ENCODE data around the gene AGRN. TPM values are rescaled to one million over a fixed set of nuclear protein-coding genes. Genes with fewer than 3 reads are reported as not detected.
"Not testable (repeated sequence)": the region's sequence is repeated elsewhere in the genome, so short reads cannot be mapped to it uniquely, and the experiment has no call there.

AGRN gene
- total and polyA plus RNA-seq, 5 donors from 2014 or later, result 0.06 to 4.2 (median 0.29) TPM; not detected in 1

DNA sequence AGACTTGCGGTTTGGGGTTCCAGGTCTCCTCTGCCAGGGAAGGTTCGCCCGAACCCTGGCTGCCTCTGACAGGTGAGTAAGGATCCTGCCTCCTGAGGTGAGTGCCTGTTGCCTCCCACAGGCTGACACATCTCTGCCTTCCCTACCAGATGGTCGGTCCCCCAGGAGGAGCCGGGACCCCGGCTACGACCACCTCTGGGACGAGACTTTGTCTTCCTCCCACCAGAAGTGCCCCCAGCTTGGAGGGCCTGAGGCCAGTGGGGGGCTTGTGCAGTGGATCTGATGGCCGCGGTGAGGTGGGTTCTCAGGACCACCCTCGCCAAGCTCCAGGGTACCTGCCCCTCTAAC lies 45.7 kb upstream of the AGRN start:
- Mint-ChIP-seq H3K4me1 (peaks cover 0 to 9% (median 0%) of the 10 kb centered on the region in 4 donors), H3K9me3 (peaks cover 0 to 4% (median 0%) of the 10 kb centered on the region in 7 donors), H3K27ac (no peak overlapping the region), H3K36me3 (no peaks in the 10 kb centered on the region), H3K4me3 (no peak overlapping the region), H3K27me3 (peaks cover 7% of the 10 kb centered on the region)
- H3K36me3 ChIP-seq (ENCODE audit: control insufficient read depth, insufficient read depth, low read length), result no peaks in the 10 kb centered on the region
- DNase-seq (no peak), ATAC-seq (ENCODE audit: low read depth in 2 of 2) (no peak)
- no peak overlapping the region for H3K4me3 ChIP-seq (ENCODE audit: low read depth, low read length)
- no peaks in the 10 kb centered on the region for H3K9me3 ChIP-seq (ENCODE audit: control insufficient read depth in 2 of 2, low read length in 2 of 2)
- H3K4me1 ChIP-seq (ENCODE audit: control insufficient read depth, insufficient read depth, low read length, poor library complexity, severe bottlenecking), result peaks cover 8% of the 10 kb centered on the region
- no peak overlapping the region for H3K27ac ChIP-seq (ENCODE audit: insufficient read depth, low read length, poor library complexity, severe bottlenecking)
- no peaks in the 10 kb centered on the region for H3K27me3 ChIP-seq (ENCODE audit: control insufficient read depth, insufficient read depth, low read length)

DNA sequence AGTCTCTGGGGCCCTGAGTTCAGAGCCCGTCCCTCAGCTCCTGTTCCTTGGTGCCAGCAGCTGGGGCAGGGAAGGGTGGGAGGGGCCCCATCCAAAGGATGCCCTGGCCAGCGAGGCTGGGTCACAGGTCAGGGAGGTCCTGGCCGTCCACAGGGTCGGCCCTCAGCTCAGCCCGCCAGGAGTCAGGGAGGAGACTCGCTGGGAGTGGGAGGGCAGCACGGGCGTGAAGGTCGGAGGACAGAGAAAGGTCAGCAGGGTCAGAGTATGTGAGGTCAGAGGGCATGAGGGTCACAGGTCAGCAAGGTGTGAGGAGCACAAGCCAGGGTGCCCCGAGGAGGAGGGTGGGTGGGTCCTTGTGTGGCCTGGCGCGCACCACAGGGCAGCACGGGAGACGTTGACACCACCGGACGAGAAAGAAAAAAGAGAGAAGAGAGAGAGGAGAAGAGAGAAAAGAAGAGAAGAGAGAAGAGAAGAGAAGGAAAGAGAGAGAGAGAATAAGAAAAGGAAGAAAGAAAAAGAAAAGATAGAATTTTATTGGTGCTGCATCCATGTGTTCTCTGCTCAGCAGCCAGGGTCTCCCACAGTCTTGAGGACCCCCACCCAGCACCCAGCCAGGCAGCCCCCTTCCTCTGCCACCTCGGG lies 45.1 kb upstream of the AGRN start:
- no peak overlapping the region for H3K27ac Mint-ChIP-seq
- peaks cover 8% of the 10 kb centered on the region for H3K4me1 ChIP-seq (ENCODE audit: control insufficient read depth, insufficient read depth, low read length, poor library complexity, severe bottlenecking)
- H3K9me3 Mint-ChIP-seq, result peaks cover 0 to 6% (median 0%) of the 10 kb centered on the region in 7 donors
- peak overlapping the region in 1 of 4 donors; percentile 10 for H3K4me3 Mint-ChIP-seq
- H3K9me3 ChIP-seq (ENCODE audit: control insufficient read depth in 2 of 2, low read length in 2 of 2), result no peaks in the 10 kb centered on the region
- H3K4me1 Mint-ChIP-seq, result peaks cover 0 to 9% (median 0%) of the 10 kb centered on the region in 4 donors
- H3K4me3 ChIP-seq (ENCODE audit: low read depth, low read length), result no peak overlapping the region
- no peaks in the 10 kb centered on the region for H3K36me3 ChIP-seq (ENCODE audit: control insufficient read depth, insufficient read depth, low read length)
- H3K27me3 ChIP-seq (ENCODE audit: control insufficient read depth, insufficient read depth, low read length), result no peaks in the 10 kb centered on the region
- ATAC-seq (ENCODE audit: low read depth in 2 of 2) (no peak), DNase-seq (no peak)
- H3K36me3 Mint-ChIP-seq, result no peaks in the 10 kb centered on the region
- H3K27ac ChIP-seq (ENCODE audit: insufficient read depth, low read length, poor library complexity, severe bottlenecking), result no peak overlapping the region
- H3K27me3 Mint-ChIP-seq, result peaks cover 7% of the 10 kb centered on the region

GRCh38 chr1:975365-975764 lies 44.6 kb upstream of the AGRN start:
- Histone ChIP-seq H3K4me3 (ENCODE audit: low read depth, low read length) (no peak overlapping the region), H3K27me3 (ENCODE audit: control insufficient read depth, insufficient read depth, low read length) (no peaks in the 10 kb centered on the region), H3K27ac (ENCODE audit: insufficient read depth, low read length, poor library complexity, severe bottlenecking) (no peak overlapping the region), H3K4me1 (ENCODE audit: control insufficient read depth, insufficient read depth, low read length, poor library complexity, severe bottlenecking) (peaks cover 8% of the 10 kb centered on the region), H3K36me3 (ENCODE audit: control insufficient read depth, insufficient read depth, low read length) (no peaks in the 10 kb centered on the region), H3K9me3 (ENCODE audit: control insufficient read depth in 2 of 2, low read length in 2 of 2) (no peaks in the 10 kb centered on the region)
- H3K4me1 Mint-ChIP-seq, result peaks cover 0 to 9% (median 0%) of the 10 kb centered on the region in 4 donors
- no peak for ATAC-seq (ENCODE audit: low read depth in 2 of 2)
- H3K36me3 Mint-ChIP-seq, result no peaks in the 10 kb centered on the region
- H3K9me3 Mint-ChIP-seq, result peaks cover 0 to 7% (median 0%) of the 10 kb centered on the region in 7 donors
- peaks cover 7% of the 10 kb centered on the region for H3K27me3 Mint-ChIP-seq
- H3K4me3 Mint-ChIP-seq, result peak overlapping the region in 2 of 4 donors; percentile 38 to 58
- no peak overlapping the region for H3K27ac Mint-ChIP-seq
- DNase-seq, result no peak

DNA sequence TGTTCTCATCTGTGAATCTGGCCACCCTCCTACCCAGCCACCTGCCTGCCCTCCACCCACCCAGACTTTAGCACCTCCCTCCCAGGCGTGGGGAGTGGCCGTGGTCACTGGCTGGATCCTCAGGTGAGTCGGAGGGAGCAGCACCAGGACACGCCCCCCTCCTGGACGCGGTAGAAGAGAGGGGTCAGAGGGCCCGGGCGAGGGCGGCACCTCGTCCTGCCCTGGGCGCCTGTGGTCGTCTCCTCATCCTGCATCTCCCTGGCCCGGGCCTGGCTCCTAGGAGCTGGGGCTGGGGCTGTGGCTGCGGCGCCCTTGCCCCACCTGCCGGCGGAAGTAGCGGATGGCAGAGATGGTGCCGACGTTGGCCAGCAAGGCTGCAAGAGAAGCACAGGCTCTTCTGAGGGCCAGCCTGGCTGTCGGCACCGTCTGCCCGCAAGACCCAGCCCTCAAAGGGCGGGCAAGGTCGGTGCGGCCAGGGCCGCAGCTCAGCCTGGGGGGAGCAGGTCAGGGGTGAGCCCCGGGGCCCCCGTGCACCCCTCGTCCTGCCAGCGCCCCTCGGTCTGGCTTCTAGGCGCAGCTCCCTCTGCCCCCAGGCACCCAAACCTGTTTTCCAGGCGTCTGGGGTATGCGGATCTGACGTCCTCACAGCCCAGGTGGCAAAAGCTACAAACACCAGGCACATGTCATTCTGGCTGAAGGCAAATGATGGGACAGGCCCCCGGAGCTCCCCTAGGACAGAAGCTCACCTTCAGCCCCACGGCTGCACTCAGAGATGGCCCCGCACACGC lies 43.8 kb upstream of the AGRN start:
- Mint-ChIP-seq H3K27me3 (peaks cover 7% of the 10 kb centered on the region), H3K4me3 (peak overlapping the region in 2 of 4 donors; percentile 38 to 58), H3K36me3 (no peaks in the 10 kb centered on the region), H3K27ac (no peak overlapping the region), H3K4me1 (peaks cover 0 to 9% (median 0%) of the 10 kb centered on the region in 4 donors), H3K9me3 (peaks cover 0 to 7% (median 0%) of the 10 kb centered on the region in 7 donors)
- Histone ChIP-seq H3K9me3 (ENCODE audit: control insufficient read depth in 2 of 2, low read length in 2 of 2) (no peaks in the 10 kb centered on the region), H3K27ac (ENCODE audit: insufficient read depth, low read length, poor library complexity, severe bottlenecking) (no peak overlapping the region), H3K4me1 (ENCODE audit: control insufficient read depth, insufficient read depth, low read length, poor library complexity, severe bottlenecking) (peaks cover 8% of the 10 kb centered on the region), H3K27me3 (ENCODE audit: control insufficient read depth, insufficient read depth, low read length) (no peaks in the 10 kb centered on the region), H3K36me3 (ENCODE audit: control insufficient read depth, insufficient read depth, low read length) (no peaks in the 10 kb centered on the region), H3K4me3 (ENCODE audit: low read depth, low read length) (no peak overlapping the region)
- ATAC-seq (ENCODE audit: low read depth in 2 of 2), result peak; percentile 71 to 84
- peak; percentile 32 to 73 (median 69) for DNase-seq

- H3K36me3 Mint-ChIP-seq; H3K9me3 Mint-ChIP-seq; H3K27ac ChIP-seq (ENCODE audit: insufficient read depth, low read length, poor library complexity, severe bottlenecking); H3K4me1 ChIP-seq (ENCODE audit: control insufficient read depth, insufficient read depth, low read length, poor library complexity, severe bottlenecking); H3K4me3 ChIP-seq (ENCODE audit: low read depth, low read length); ATAC-seq (ENCODE audit: low read depth in 2 of 2); H3K9me3 ChIP-seq (ENCODE audit: control insufficient read depth in 2 of 2, low read length in 2 of 2); H3K27ac Mint-ChIP-seq; DNase-seq; H3K4me1 Mint-ChIP-seq; H3K27me3 ChIP-seq (ENCODE audit: control insufficient read depth, insufficient read depth, low read length); H3K36me3 ChIP-seq (ENCODE audit: control insufficient read depth, insufficient read depth, low read length); H3K4me3 Mint-ChIP-seq; H3K27me3 Mint-ChIP-seq: not testable (repeated sequence)
These were observed 43.1 kb upstream of the AGRN start for GRCh38 chr1:976791-977190.

- no peak for DNase-seq
- peaks cover 8% of the 10 kb centered on the region for H3K4me1 ChIP-seq (ENCODE audit: control insufficient read depth, insufficient read depth, low read length, poor library complexity, severe bottlenecking)
- Mint-ChIP-seq H3K27ac (no peak overlapping the region), H3K36me3 (no peaks in the 10 kb centered on the region), H3K9me3 (peaks cover 0 to 7% (median 0%) of the 10 kb centered on the region in 7 donors), H3K4me3 (peak overlapping the region in 1 of 4 donors; percentile 18), H3K27me3 (peaks cover 8% of the 10 kb centered on the region), H3K4me1 (peaks cover 0 to 9% (median 0%) of the 10 kb centered on the region in 4 donors)
- no peaks in the 10 kb centered on the region for H3K36me3 ChIP-seq (ENCODE audit: control insufficient read depth, insufficient read depth, low read length)
- no peak overlapping the region for H3K4me3 ChIP-seq (ENCODE audit: low read depth, low read length)
- no peak overlapping the region for H3K27ac ChIP-seq (ENCODE audit: insufficient read depth, low read length, poor library complexity, severe bottlenecking)
- no peak for ATAC-seq (ENCODE audit: low read depth in 2 of 2)
- H3K27me3 ChIP-seq (ENCODE audit: control insufficient read depth, insufficient read depth, low read length), result no peaks in the 10 kb centered on the region
- H3K9me3 ChIP-seq (ENCODE audit: control insufficient read depth in 2 of 2, low read length in 2 of 2), result no peaks in the 10 kb centered on the region
These were observed 41.7 kb upstream of the AGRN start for GRCh38 chr1:978069-978834.

- Histone ChIP-seq H3K36me3 (ENCODE audit: control insufficient read depth, insufficient read depth, low read length) (no peaks in the 10 kb centered on the region), H3K4me3 (ENCODE audit: low read depth, low read length) (no peak overlapping the region), H3K27me3 (ENCODE audit: control insufficient read depth, insufficient read depth, low read length) (no peaks in the 10 kb centered on the region), H3K9me3 (ENCODE audit: control insufficient read depth in 2 of 2, low read length in 2 of 2) (no peaks in the 10 kb centered on the region), H3K27ac (ENCODE audit: insufficient read depth, low read length, poor library complexity, severe bottlenecking) (no peak overlapping the region), H3K4me1 (ENCODE audit: control insufficient read depth, insufficient read depth, low read length, poor library complexity, severe bottlenecking) (peaks cover 10% of the 10 kb centered on the region)
- Mint-ChIP-seq H3K4me1 (peaks cover 0 to 9% (median 0%) of the 10 kb centered on the region in 4 donors), H3K27me3 (peaks cover 15% of the 10 kb centered on the region), H3K4me3 (no peak overlapping the region), H3K27ac (no peak overlapping the region), H3K9me3 (peaks cover 0 to 7% (median 0%) of the 10 kb centered on the region in 7 donors), H3K36me3 (no peaks in the 10 kb centered on the region)
- ATAC-seq (ENCODE audit: low read depth in 2 of 2) (no peak), DNase-seq (no peak)
These were observed 40.8 kb upstream of the AGRN start for GRCh38 chr1:978835-979743.

Data from CD4-positive, CD25-positive, alpha-beta regulatory T cell (primary cell).